Epidermal melanocyte (primary cell): ENCODE data around the gene TRIM2.
"Not testable (repeated sequence)": the region's sequence is repeated elsewhere in the genome, so short reads cannot be mapped to it uniquely, and the experiment has no call there.

Source experiments
- DNase-seq: peaks from one replicate; pipeline ENCODE4 v3.0.0; 2011; ENCODE audit warnings: low spot score; ENCODE audit not compliant: insufficient read length

The TRIM2 gene

GRCh38 chr4:153204247-153204671 lies at the start of gene TRIM2:
Gene TRIM2 (plus strand): TSS chr4:153204443. CDS start chr4:153204531, 88 bp downstream.
- DNase-seq, result no peak

- DNase-seq, result no peak
These were observed 48.6 kb upstream of the TRIM2 start for GRCh38 chr4:153155686-153156085.

GRCh38 chr4:153156263-153156662 lies 48.0 kb upstream of the TRIM2 start:
- DNase-seq, result no peak

- no peak for DNase-seq
These were observed 47.5 kb upstream of the TRIM2 start for GRCh38 chr4:153156721-153157120.

- DNase-seq, result no peak
These were observed 45.2 kb upstream of the TRIM2 start for GRCh38 chr4:153159016-153159415.

DNA sequence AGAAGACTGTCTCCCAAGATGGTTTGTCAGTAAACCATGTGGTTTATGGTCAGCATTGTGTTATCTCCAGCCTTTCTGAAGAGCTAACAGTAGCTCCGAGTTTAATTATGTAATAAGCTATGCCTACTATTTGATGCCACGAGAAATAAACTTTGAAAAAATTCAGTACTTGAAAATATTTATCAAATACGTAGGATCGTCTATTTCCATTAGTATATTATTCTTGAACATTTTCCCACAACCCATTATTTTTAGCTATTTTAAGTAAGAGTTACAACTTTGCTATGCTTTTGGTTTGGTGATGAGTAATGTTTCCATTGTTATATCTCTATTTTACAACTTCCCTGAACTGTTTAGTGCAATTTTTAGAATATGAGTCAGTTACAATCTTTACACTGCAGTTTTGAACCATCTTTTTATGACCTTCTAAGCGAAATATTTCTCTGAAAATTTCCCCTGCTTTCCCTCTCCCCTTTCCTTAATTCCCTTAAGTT lies 44.5 kb upstream of the TRIM2 start:
- DNase-seq, result no peak

GRCh38 chr4:153160821-153161220 lies 43.4 kb upstream of the TRIM2 start:
- no peak for DNase-seq

DNA sequence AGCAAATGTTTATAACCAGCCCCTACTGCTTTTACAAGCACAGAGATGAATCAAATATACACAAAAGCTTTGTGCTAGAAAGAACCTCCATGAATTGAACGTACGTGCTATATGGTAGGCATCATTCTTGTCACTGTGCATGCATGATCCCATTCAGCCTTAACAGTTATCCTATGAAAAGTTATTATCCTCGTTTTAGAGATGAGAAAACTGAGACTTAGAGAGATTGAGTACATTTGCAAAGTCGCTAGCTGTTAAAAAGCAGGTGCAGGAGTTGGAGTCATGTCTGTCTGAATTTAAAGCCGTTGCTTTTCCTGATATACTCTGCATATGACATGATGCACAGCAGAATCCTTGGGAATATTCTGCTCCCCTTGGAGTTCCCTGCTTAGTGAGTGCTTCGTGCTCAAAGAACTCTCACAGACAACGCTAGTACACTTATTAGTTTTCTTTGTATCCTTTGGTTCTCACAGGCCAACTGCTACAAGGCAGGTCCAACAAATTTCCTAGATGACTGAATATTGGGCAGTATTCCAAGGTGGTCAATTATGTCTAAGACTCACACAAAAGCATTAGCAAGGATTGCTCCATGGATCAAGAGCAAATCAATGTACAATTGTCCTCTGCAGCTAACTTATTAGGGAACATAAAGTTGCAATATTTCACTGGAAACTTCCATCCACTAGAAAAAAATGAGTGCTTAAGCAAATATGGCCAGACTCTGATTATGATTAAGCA lies 42.8 kb upstream of the TRIM2 start:
- no peak for DNase-seq

GRCh38 chr4:153165236-153165635 lies 39.0 kb upstream of the TRIM2 start:
- DNase-seq, result not testable (repeated sequence)

DNA sequence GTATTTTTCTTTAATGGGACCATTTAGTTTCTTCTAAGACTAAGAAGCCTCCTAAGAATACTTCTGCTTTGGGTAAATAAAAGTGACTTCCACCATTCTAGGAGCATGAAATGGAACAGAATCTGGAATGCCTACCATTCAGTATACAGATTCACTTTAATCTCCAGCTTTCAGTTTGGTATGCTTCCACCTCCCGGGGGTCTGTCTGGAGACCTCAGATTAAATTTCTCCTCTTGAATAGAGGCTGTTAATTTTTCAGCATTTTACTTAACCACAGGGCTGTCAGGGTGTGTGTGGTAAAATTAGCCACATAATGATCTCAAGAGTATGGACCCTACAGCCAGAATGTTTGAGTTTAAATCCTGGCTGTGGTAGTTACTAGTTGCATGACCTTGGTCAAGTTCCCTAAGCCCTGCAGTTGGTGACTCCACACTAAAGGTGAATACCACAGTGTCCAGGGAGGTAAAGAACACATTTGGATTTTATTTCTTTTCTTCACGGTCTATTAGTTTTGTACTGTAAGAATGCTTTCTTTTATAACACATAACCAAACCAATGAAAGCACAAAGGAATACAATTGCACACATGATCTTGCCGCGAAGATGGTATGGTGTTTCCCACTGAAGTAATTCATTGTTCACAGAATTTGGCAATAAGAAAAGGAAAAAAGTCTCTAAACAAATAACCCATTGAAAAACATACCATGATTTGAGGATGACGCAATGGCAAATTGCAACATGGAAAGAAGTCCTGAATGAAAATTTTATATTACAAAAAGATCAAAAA lies 37.3 kb upstream of the TRIM2 start:
- DNase-seq, result peak; percentile 66

- no peak for DNase-seq
These were observed 34.5 kb upstream of the TRIM2 start for GRCh38 chr4:153169776-153170175.

DNA sequence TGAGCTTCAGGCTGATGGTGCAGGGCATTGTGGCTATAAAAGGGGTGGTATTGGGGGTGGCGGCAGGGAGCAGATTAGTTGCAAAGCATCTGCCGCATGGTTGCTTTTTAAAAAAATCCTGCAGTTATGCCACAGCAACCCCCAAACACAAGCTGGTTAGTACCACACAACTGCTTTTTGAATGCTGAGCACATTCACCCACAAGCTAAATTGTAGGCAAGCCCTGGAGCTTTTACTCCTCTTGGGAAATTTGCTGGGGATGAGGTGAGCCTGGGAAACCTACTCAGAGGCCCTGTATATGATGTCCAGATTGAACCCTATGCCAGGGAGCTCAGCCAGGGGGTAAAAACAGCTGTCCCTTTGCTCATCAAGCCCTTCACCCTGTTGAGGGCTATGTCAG lies 33.8 kb upstream of the TRIM2 start:
- DNase-seq, result no peak

GRCh38 chr4:153174821-153175567 lies 29.2 kb upstream of the TRIM2 start:
- no peak for DNase-seq

DNA sequence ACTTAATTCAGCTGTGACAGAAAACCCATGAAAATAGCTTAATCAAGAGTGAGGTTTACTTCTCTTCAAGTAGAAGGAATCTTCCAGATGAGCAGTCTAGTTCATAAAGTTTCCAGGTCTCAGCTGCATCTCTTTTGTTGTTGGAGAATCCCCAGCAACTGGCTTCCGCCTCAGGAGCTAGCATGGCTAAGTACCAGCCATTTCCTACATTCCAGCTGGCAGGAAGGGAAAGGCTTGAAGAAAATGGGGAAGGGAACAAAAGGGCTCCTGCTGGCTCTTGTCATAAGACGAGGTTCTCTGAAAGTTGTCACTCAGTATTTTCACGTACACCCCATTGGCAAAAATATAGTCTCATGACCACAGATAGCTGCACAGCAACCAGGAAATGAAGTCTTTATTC lies 27.3 kb upstream of the TRIM2 start:
- DNase-seq, result no peak

DNA sequence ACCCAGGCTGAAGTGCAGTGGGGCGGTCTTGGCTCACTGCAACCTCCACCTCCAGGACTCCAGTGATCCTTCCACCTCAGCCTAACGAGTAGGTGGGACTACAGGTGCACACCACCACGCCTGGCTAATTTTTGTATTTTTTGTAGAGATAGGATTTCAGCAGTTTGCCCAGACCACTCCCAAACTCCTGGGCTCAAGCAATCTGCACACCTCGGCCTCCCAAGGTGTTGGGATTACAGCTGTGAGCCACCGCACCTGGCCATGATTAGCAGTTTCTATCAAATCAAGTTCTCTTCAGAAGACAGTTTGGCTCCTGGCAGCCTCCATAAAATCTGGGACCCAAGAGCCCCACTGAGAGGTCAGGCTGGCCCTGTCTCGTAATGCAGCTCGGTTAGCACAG lies 26.4 kb upstream of the TRIM2 start:
- DNase-seq, result no peak

- no peak for DNase-seq
These were observed 25.1 kb upstream of the TRIM2 start for GRCh38 chr4:153179100-153179499.

DNA sequence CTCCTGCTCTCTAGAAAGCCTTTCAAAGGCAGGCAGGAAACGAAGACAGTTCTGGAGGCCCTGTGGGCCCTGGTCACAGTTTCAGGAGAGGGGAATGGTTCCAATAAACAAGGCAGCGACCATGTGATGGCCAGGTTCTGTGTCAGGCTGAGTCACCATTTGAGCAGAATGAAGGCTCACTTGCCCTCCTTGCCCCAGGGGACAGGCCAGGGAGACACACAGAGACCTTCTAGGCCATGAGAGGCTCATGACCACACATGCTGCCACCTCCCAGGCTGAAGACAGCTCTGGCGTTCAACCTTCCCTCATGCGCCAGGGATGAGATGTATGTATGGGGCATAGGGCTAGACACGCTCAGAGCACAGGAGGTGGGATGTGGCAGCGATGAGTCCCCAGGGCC lies 22.9 kb upstream of the TRIM2 start:
- no peak for DNase-seq

DNA sequence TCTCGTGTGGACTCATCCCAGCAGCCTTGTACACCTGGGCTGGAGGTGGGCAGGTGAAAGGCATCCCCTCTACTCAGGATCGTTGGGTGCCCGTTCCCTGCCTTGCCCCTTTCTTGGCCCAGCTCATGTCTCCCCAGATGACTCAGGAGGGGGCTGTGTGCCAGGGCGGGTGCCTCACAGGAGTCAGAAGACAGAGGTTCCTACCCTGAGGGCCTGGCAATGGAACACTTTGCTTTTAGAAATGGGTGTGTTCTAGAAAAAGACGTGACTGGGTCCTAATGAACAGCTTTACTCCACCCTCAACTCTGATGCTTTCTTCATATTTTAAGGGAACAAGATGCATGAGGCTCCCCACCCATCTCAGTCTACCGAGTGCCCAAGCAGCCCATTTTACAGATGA lies 22.5 kb upstream of the TRIM2 start:
- no peak for DNase-seq

DNA sequence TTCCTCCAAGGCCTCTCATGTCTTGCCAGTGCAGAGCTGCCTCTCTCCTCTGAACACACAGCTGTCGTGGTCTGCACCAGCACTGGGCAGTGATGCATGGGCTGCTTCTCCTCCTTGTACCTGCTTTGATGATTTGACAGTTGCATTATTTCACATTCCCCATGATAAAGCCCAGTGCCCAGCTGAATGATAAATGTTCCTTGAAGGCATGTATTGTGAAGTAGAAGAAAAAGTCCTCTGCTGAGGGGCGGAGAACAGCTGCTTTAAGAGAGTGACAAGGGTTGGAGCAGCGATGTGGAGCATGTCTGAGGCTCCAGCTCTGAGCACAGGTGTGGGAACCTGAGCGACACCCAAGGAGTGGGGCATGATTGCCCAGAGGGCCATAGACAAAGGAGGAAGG lies 21.1 kb upstream of the TRIM2 start:
- DNase-seq, result no peak

- no peak for DNase-seq
These were observed 18.9 kb upstream of the TRIM2 start for GRCh38 chr4:153185331-153185852.

- no peak for DNase-seq
These were observed 18.1 kb upstream of the TRIM2 start for GRCh38 chr4:153186046-153186728.
